Left lung (tissue), 10 donors: ENCODE measurements around the gene TIMM13. TPM values are rescaled to one million over a fixed set of nuclear protein-coding genes. Genes with fewer than 3 reads are reported as not detected.

Source experiments
- ATAC-seq: fragments of 200-7000 bp; cut with Tn5 transposase; one replicate; pipeline ENCODE4 v1.9.1; 2020; ENCODE audit warnings: moderate library complexity
- DNase-seq, 4 donors: peaks; one replicate each; pipeline ENCODE4 v3.0.0-alpha.2; 2013 to 2020
- H3K27ac ChIP-seq, 2 donors: fragments of 200-600 bp; sonication (generic) in 1 of 2; one replicate each; pipeline versions ENCODE4 v1.5.0 to v1.8.0; 2020 to 2021
- H3K27me3 ChIP-seq, 2 donors: fragments of 200-600 bp; sonication (generic) in 1 of 2; one replicate each; pipeline versions ENCODE4 v1.5.0 to v1.8.0; 2020 to 2021
- H3K36me3 ChIP-seq, 2 donors: fragments of 200-600 bp; sonication (generic) in 1 of 2; one replicate each; pipeline versions ENCODE4 v1.5.0 to v1.8.0; 2020 to 2021
- H3K4me1 ChIP-seq, 2 donors: fragments of 200-600 bp; one replicate each; pipeline ENCODE4 v1.8.0; 2021
- H3K4me3 ChIP-seq, 2 donors: fragments of 200-600 bp; sonication (generic) in 1 of 2; one replicate each; pipeline versions ENCODE4 v1.5.0 to v1.8.0; 2020 to 2021; ENCODE audit warnings: mild to moderate bottlenecking in 1 of 2
- H3K9me3 ChIP-seq, 2 donors: fragments of 200-600 bp; sonication (generic) in 1 of 2; one replicate each; pipeline versions ENCODE4 v1.5.0 to v1.8.0; 2020 to 2021
- CTCF ChIP-seq, 2 donors: fragments of 200-600 bp; sonication (generic) in 1 of 2; IDR thresholded peaks; one replicate each; pipeline versions ENCODE4 v1.5.0 to v1.8.0; 2021; ENCODE audit warnings: antibody characterized with exemption in 2 of 2
- intact Hi-C, 2 donors: fragments of 100-400 bp; cut with DNase I; formaldehyde crosslinking; loops; one replicate each; pipeline versions ENCODE4 v1.11.2 to v1.14.2; 2022
- polyA plus RNA-seq, 6 donors: library from polyadenylated mRNA; unstranded; fragments of 120-200 nt; gene quantifications; one replicate each; pipeline ENCODE4 v1.2.1, GENCODE V29; 2013; ENCODE audit not compliant: insufficient read length in 6 of 6
- total RNA-seq, 2 donors: library from RNA; stranded (reverse); fragmentation: NEBNext Ultra II Directional; extraction: Animal tissue kit (Norgen Biotek cat#: 25700); gene quantifications; one replicate each; pipeline ENCODE4 v1.2.1, GENCODE V29; 2021
- donor health status: DM: no; HTN: yes; CAD: no.
- donor health status: DM: no; HTN: no; CAD: no.

The TIMM13 gene
- total and polyA plus RNA-seq, 8 donors = 47.6 to 98.0 (median 70.8) TPM

GRCh38 chr19:2446381-2446780 lies 19.0 kb upstream of the TIMM13 start:
- Histone ChIP-seq H3K27me3 (no peaks in the 10 kb centered on the region), H3K4me3 (no peak overlapping the region), H3K36me3 (peaks cover 0 to 45% of the 10 kb centered on the region in 2 donors), H3K4me1 (peaks cover 0 to 5% of the 10 kb centered on the region in 2 donors), H3K27ac (no peak overlapping the region), H3K9me3 (no peaks in the 10 kb centered on the region)
- intact Hi-C loops = no loop called here
- DNase-seq (peak in 1 of 4 donors; percentile 57), ATAC-seq (peak; percentile 37)
- TF ChIP-seq CTCF (IDR thresholded peaks at IDR 0.05) = no peak

- peaks cover 0 to 5% of the 10 kb centered on the region in 2 donors for H3K4me1 ChIP-seq
- no peaks in the 10 kb centered on the region for H3K9me3 ChIP-seq
- DNase-seq (peak in 1 of 4 donors; percentile 73), ATAC-seq (no peak)
- peaks cover 0 to 42% of the 10 kb centered on the region in 2 donors for H3K36me3 ChIP-seq
- H3K27me3 ChIP-seq = no peaks in the 10 kb centered on the region
- no peak overlapping the region for H3K4me3 ChIP-seq
- intact Hi-C loops = no loop called here
- no peak overlapping the region for H3K27ac ChIP-seq
- no peak for TF ChIP-seq CTCF (IDR thresholded peaks at IDR 0.05)
These were observed 17.0 kb upstream of the TIMM13 start for GRCh38 chr19:2444251-2445002.

- H3K27me3 ChIP-seq = no peaks in the 10 kb centered on the region
- H3K27ac ChIP-seq = no peak overlapping the region
- ATAC-seq = no peak
- no peaks in the 10 kb centered on the region for H3K9me3 ChIP-seq
- no peak overlapping the region for H3K4me3 ChIP-seq
- H3K4me1 ChIP-seq = peaks cover 0 to 5% of the 10 kb centered on the region in 2 donors
- intact Hi-C loops = no loop called here
- DNase-seq = peak in 1 of 4 donors; percentile 38
- TF ChIP-seq CTCF (IDR thresholded peaks at IDR 0.05) = no peak
- peaks cover 0 to 42% of the 10 kb centered on the region in 2 donors for H3K36me3 ChIP-seq
These were observed 16.4 kb upstream of the TIMM13 start for GRCh38 chr19:2443785-2444182.

- intact Hi-C loops = no loop called here
- H3K9me3 ChIP-seq = no peaks in the 10 kb centered on the region
- H3K4me3 ChIP-seq = no peak overlapping the region
- peaks cover 0 to 5% of the 10 kb centered on the region in 2 donors for H3K4me1 ChIP-seq
- no peak overlapping the region for H3K27ac ChIP-seq
- peaks cover 0 to 45% of the 10 kb centered on the region in 2 donors for H3K36me3 ChIP-seq
- H3K27me3 ChIP-seq = no peaks in the 10 kb centered on the region
- DNase-seq (peak in 1 of 4 donors; percentile 62), ATAC-seq (no peak)
- no peak for TF ChIP-seq CTCF (IDR thresholded peaks at IDR 0.05)
These were observed 15.9 kb upstream of the TIMM13 start for GRCh38 chr19:2443116-2443784.

- Histone ChIP-seq H3K4me1 (peaks cover 0 to under 1% of the 10 kb centered on the region in 2 donors), H3K36me3 (peaks cover 0 to 63% of the 10 kb centered on the region in 2 donors), H3K27ac (no peak overlapping the region), H3K4me3 (no peak overlapping the region), H3K9me3 (no peaks in the 10 kb centered on the region), H3K27me3 (no peaks in the 10 kb centered on the region)
- no peak for ATAC-seq
- DNase-seq = no peak
- intact Hi-C loops = no loop called here
- no peak for TF ChIP-seq CTCF (IDR thresholded peaks at IDR 0.05)
These were observed 13.8 kb upstream of the TIMM13 start for GRCh38 chr19:2441096-2441752.
